CD8-positive, alpha-beta memory T cell (primary cell): ENCODE measurements around the gene TRIML2. TPM values are rescaled to one million over a fixed set of nuclear protein-coding genes. Genes with fewer than 3 reads are reported as not detected.

Experiments used
- CTCF ChIA-PET: fragments of 350-600 bp; sonication (Branson Sonifier 250); formaldehyde crosslinking; loops from one replicate; lab custom pipeline; 2021; ENCODE audit warnings: antibody characterized with exemption; lab: Charles Lee
- POLR2A ChIA-PET: fragments of 350-600 bp; sonication (Branson Sonifier 250); formaldehyde crosslinking; loops from one replicate; lab custom pipeline; 2021; ENCODE audit warnings: antibody characterized with exemption; lab: Charles Lee
- DNase-seq, 5 donors: peaks; one replicate each; pipeline versions ENCODE4 v3.0.0 to v3.0.0-alpha.2; 2020 to 2022; ENCODE audit warnings: mixed read lengths in 1 of 5
- H3K27ac ChIP-seq: one replicate; pipeline ENCODE4 v1.7.0; 2013; ENCODE audit warnings: low read depth, mild to moderate bottlenecking, low read length, moderate library complexity
- H3K27me3 ChIP-seq: 2 replicates; pipeline ENCODE4 v1.7.0; 2013; ENCODE audit warnings: low read length, mild to moderate bottlenecking; ENCODE audit not compliant: insufficient read depth, poor library complexity, severe bottlenecking
- H3K36me3 ChIP-seq: 2 replicates; pipeline ENCODE4 v1.7.0; 2013; ENCODE audit warnings: mild to moderate bottlenecking, low read length, moderate library complexity; ENCODE audit not compliant: insufficient read depth
- H3K4me1 ChIP-seq: 2 replicates; pipeline ENCODE4 v1.7.0; 2013; ENCODE audit warnings: mild to moderate bottlenecking, low read length, moderate library complexity; ENCODE audit not compliant: insufficient read depth
- H3K4me3 ChIP-seq: 2 replicates; pipeline ENCODE4 v1.7.0; 2013; ENCODE audit warnings: mild to moderate bottlenecking, low read length
- H3K9me3 ChIP-seq: 2 replicates; pipeline ENCODE4 v1.7.0; 2013; ENCODE audit warnings: mild to moderate bottlenecking, low read length
- H3K27ac Mint-ChIP-seq, 8 donors: one replicate each; pipeline ENCODE4 v1.8.0; 2020 to 2021; ENCODE audit warnings: mixed read lengths in 8 of 8, mild to moderate bottlenecking in 6 of 8, inconsistent platforms in 3 of 8, moderate library complexity in 3 of 8
- H3K27me3 Mint-ChIP-seq, 2 donors: one replicate each; pipeline ENCODE4 v1.8.0; 2020 to 2021; ENCODE audit warnings: mixed read lengths in 2 of 2, mild to moderate bottlenecking in 1 of 2, moderate library complexity in 1 of 2
- H3K36me3 Mint-ChIP-seq, 3 donors: one replicate each; pipeline ENCODE4 v1.8.0; 2020 to 2021; ENCODE audit warnings: mixed read lengths in 3 of 3, inconsistent platforms in 1 of 3, mild to moderate bottlenecking in 1 of 3
- H3K4me1 Mint-ChIP-seq, 3 donors: one replicate each; pipeline ENCODE4 v1.8.0; 2020 to 2021; ENCODE audit warnings: mixed read lengths in 3 of 3, inconsistent platforms in 1 of 3, mild to moderate bottlenecking in 1 of 3
- H3K4me3 Mint-ChIP-seq, 7 donors: one replicate each; pipeline ENCODE4 v1.8.0; 2020 to 2021; ENCODE audit warnings: mixed read lengths in 7 of 7, mild to moderate bottlenecking in 6 of 7, moderate library complexity in 4 of 7, inconsistent platforms in 2 of 7
- H3K9me3 Mint-ChIP-seq, 5 donors: one replicate each; pipeline ENCODE4 v1.8.0; 2020 to 2022; ENCODE audit warnings: mixed read lengths in 5 of 5, mild to moderate bottlenecking in 3 of 5, moderate library complexity in 2 of 5, inconsistent platforms in 1 of 5
- polyA plus RNA-seq: library from polyadenylated mRNA; unstranded; fragments of 300-500 nt; fragmentation: Illumina TruSeq; gene quantifications from one replicate; pipeline ENCODE4 v1.2.3, GENCODE V29; 2021
- total RNA-seq, 2 experiments: library from RNA; stranded (reverse); gene quantifications; one replicate each; pipeline ENCODE4 v1.2.3, GENCODE V29; 2021

The TRIML2 gene
- total RNA-seq (not detected), polyA plus RNA-seq (not detected)

- Mint-ChIP-seq H3K27me3 (no peaks in the 10 kb centered on the region), H3K9me3 (peaks cover 8 to 25% (median 17%) of the 10 kb centered on the region in 5 donors), H3K36me3 (no peaks in the 10 kb centered on the region), H3K4me1 (no peaks in the 10 kb centered on the region), H3K4me3 (no peak within 1 kb of the TSS), H3K27ac (no peak within 1 kb of the TSS)
- CTCF ChIA-PET: no interaction called here
- Histone ChIP-seq H3K27me3 (no peaks in the 10 kb centered on the region), H3K4me3 (no peak within 1 kb of the TSS), H3K4me1 (no peaks in the 10 kb centered on the region), H3K27ac (no peak within 1 kb of the TSS), H3K36me3 (no peaks in the 10 kb centered on the region), H3K9me3 (no peaks in the 10 kb centered on the region)
- no peak for DNase-seq
- POLR2A ChIA-PET: no interaction called here
Measured at GRCh38 chr4:188109157-188109755, at the start of gene TRIML2. Gene TRIML2 (minus strand): TSS chr4:188109603. CDS start chr4:188105368, 4,235 bp downstream.

GRCh38 chr4:188158336-188158735 is 48.9 kb upstream of the TRIML2 start:
- Mint-ChIP-seq H3K4me3 (no peak overlapping the region), H3K27ac (no peak overlapping the region), H3K27me3 (no peaks in the 10 kb centered on the region), H3K4me1 (no peaks in the 10 kb centered on the region), H3K9me3 (peaks cover 4 to 19% (median 14%) of the 10 kb centered on the region in 5 donors), H3K36me3 (no peaks in the 10 kb centered on the region)
- Histone ChIP-seq H3K36me3 (no peaks in the 10 kb centered on the region), H3K4me3 (no peak overlapping the region), H3K27ac (no peak overlapping the region), H3K9me3 (no peaks in the 10 kb centered on the region), H3K27me3 (no peaks in the 10 kb centered on the region), H3K4me1 (no peaks in the 10 kb centered on the region)
- no peak for DNase-seq
- POLR2A ChIA-PET: no interaction called here
- CTCF ChIA-PET: no interaction called here

GRCh38 chr4:188154668-188155405 is 45.4 kb upstream of the TRIML2 start:
- Histone ChIP-seq H3K4me1 (no peaks in the 10 kb centered on the region), H3K27me3 (no peaks in the 10 kb centered on the region), H3K27ac (no peak overlapping the region), H3K9me3 (no peaks in the 10 kb centered on the region), H3K36me3 (no peaks in the 10 kb centered on the region), H3K4me3 (no peak overlapping the region)
- Mint-ChIP-seq H3K27ac (no peak overlapping the region), H3K4me1 (no peaks in the 10 kb centered on the region), H3K9me3 (peaks cover 3 to 17% (median 9%) of the 10 kb centered on the region in 5 donors), H3K27me3 (no peaks in the 10 kb centered on the region), H3K4me3 (no peak overlapping the region), H3K36me3 (no peaks in the 10 kb centered on the region)
- no peak for DNase-seq
- CTCF ChIA-PET: no interaction called here
- POLR2A ChIA-PET: no interaction called here

- no peak overlapping the region for H3K4me3 ChIP-seq
- ChIA-PET CTCF (no interaction called here), POLR2A (no interaction called here)
- Mint-ChIP-seq H3K27ac (no peak overlapping the region), H3K9me3 (peaks cover 0 to 28% (median 4%) of the 10 kb centered on the region in 5 donors), H3K36me3 (no peaks in the 10 kb centered on the region), H3K27me3 (peaks cover 0 to 3% of the 10 kb centered on the region in 2 donors), H3K4me1 (no peaks in the 10 kb centered on the region), H3K4me3 (no peak overlapping the region)
- no peaks in the 10 kb centered on the region for H3K9me3 ChIP-seq
- H3K4me1 ChIP-seq: no peaks in the 10 kb centered on the region
- no peak overlapping the region for H3K27ac ChIP-seq
- no peaks in the 10 kb centered on the region for H3K27me3 ChIP-seq
- no peaks in the 10 kb centered on the region for H3K36me3 ChIP-seq
- DNase-seq: no peak
Measured at GRCh38 chr4:188147776-188148175, 38.4 kb upstream of the TRIML2 start.

GRCh38 chr4:188147176-188147575 is 37.8 kb upstream of the TRIML2 start:
- no peak overlapping the region for H3K27ac ChIP-seq
- no peaks in the 10 kb centered on the region for H3K36me3 Mint-ChIP-seq
- POLR2A ChIA-PET: no interaction called here
- H3K27me3 Mint-ChIP-seq: peaks cover 0 to 3% of the 10 kb centered on the region in 2 donors
- no peaks in the 10 kb centered on the region for H3K9me3 ChIP-seq
- no peaks in the 10 kb centered on the region for H3K4me1 Mint-ChIP-seq
- H3K4me3 Mint-ChIP-seq: no peak overlapping the region
- peaks cover 0 to 28% (median 5%) of the 10 kb centered on the region in 5 donors for H3K9me3 Mint-ChIP-seq
- H3K4me3 ChIP-seq: no peak overlapping the region
- H3K4me1 ChIP-seq: no peaks in the 10 kb centered on the region
- H3K36me3 ChIP-seq: no peaks in the 10 kb centered on the region
- DNase-seq: no peak
- CTCF ChIA-PET: no interaction called here
- no peaks in the 10 kb centered on the region for H3K27me3 ChIP-seq
- no peak overlapping the region for H3K27ac Mint-ChIP-seq

GRCh38 chr4:188146618-188147017 is 37.2 kb upstream of the TRIML2 start:
- Histone ChIP-seq H3K4me1 (no peaks in the 10 kb centered on the region), H3K4me3 (no peak overlapping the region), H3K27me3 (no peaks in the 10 kb centered on the region), H3K36me3 (no peaks in the 10 kb centered on the region), H3K27ac (no peak overlapping the region), H3K9me3 (no peaks in the 10 kb centered on the region)
- Mint-ChIP-seq H3K4me1 (no peaks in the 10 kb centered on the region), H3K36me3 (no peaks in the 10 kb centered on the region), H3K4me3 (no peak overlapping the region), H3K9me3 (peaks cover 0 to 28% (median 6%) of the 10 kb centered on the region in 5 donors), H3K27ac (no peak overlapping the region), H3K27me3 (peaks cover 0 to 3% of the 10 kb centered on the region in 2 donors)
- POLR2A ChIA-PET: no interaction called here
- CTCF ChIA-PET: no interaction called here
- no peak for DNase-seq

GRCh38 chr4:188145601-188146000 is 36.2 kb upstream of the TRIML2 start:
- H3K4me1 ChIP-seq: no peaks in the 10 kb centered on the region
- H3K4me3 ChIP-seq: no peak overlapping the region
- H3K27ac ChIP-seq: no peak overlapping the region
- Mint-ChIP-seq H3K36me3 (no peaks in the 10 kb centered on the region), H3K4me3 (no peak overlapping the region), H3K9me3 (peaks cover 3 to 31% (median 8%) of the 10 kb centered on the region in 5 donors), H3K4me1 (no peaks in the 10 kb centered on the region), H3K27me3 (peaks cover 0 to 3% of the 10 kb centered on the region in 2 donors), H3K27ac (no peak overlapping the region)
- ChIA-PET CTCF (no interaction called here), POLR2A (no interaction called here)
- no peak for DNase-seq
- H3K9me3 ChIP-seq: no peaks in the 10 kb centered on the region
- H3K36me3 ChIP-seq: no peaks in the 10 kb centered on the region
- H3K27me3 ChIP-seq: no peaks in the 10 kb centered on the region

GRCh38 chr4:188143731-188144130 is 34.3 kb upstream of the TRIML2 start:
- Histone ChIP-seq H3K27ac (no peak overlapping the region), H3K27me3 (no peaks in the 10 kb centered on the region), H3K36me3 (no peaks in the 10 kb centered on the region), H3K4me1 (no peaks in the 10 kb centered on the region), H3K9me3 (no peaks in the 10 kb centered on the region), H3K4me3 (no peak overlapping the region)
- H3K36me3 Mint-ChIP-seq: no peaks in the 10 kb centered on the region
- no peak for DNase-seq
- no peak overlapping the region for H3K27ac Mint-ChIP-seq
- ChIA-PET CTCF (no interaction called here), POLR2A (no interaction called here)
- no peaks in the 10 kb centered on the region for H3K4me1 Mint-ChIP-seq
- H3K27me3 Mint-ChIP-seq: peaks cover 0 to 3% of the 10 kb centered on the region in 2 donors
- H3K9me3 Mint-ChIP-seq: peaks cover 4 to 34% (median 9%) of the 10 kb centered on the region in 5 donors
- H3K4me3 Mint-ChIP-seq: no peak overlapping the region
